Measurements from ENCODE around the gene SMYD3.

DNA sequence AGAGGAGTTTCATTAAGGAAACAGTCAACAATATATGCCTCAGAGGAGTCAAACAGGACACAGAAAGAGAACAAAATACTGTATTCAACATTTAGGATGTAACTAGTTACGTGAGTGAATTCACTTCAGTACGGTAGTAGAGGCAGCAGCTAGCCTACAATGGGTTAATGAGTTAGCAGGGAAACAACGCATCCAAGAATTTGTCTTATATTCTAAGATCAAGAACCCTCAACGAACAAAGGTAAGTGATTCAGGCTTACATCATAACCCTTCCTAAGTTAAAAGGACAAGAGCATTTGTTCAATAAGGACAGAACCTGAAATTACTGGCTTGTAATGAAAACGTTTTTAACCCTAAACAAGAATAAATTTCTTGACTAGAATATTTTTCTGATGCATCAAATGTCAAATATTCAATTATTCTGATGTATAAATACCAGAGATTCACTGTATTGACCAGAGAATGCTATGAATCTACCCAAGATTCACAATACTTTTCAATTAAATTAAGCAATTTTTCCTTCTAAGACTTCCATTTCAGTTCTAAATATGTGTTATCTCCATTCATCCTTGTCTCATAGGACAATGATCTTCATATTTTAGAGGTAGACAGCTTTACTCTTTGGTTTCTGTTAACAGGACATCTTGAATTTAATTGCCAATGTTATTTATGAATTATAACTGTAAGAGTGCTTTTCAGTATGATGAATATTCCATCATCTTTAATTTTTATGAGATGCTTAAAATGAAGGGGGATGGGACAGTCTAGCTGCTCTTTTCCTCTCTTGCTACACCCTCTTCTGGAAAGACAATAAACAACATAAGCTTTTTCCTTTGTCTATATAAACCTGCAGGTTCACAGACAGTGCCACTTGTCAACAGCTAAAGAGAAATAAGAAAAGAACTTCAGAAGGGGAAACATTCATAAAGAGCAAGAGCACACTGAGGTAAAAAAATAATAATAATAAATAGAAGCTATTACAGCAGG lies 209.5 kb downstream of the SMYD3 start:
- TF ChIP-seq POLR2A (conservative IDR thresholded peaks at IDR 0.05) = no peak
- no peak for TF ChIP-seq RBM17 (IDR thresholded peaks at IDR 0.05; ENCODE audit: borderline replicate concordance, low read depth, low read length)
- TF ChIP-seq RCOR1 (IDR thresholded peaks at IDR 0.05; ENCODE audit: borderline replicate concordance in 1 of 2, low read depth in 2 of 2, low read length in 2 of 2) = no peak
- TF ChIP-seq MTA3 (IDR thresholded peaks at IDR 0.05; ENCODE audit: borderline replicate concordance) = no peak
- TF ChIP-seq EP300 (IDR thresholded peaks at IDR 0.05; ENCODE audit: low read length) = no peak
- no peak for TF ChIP-seq ZNF76 (CRISPR knock-in tag; IDR thresholded peaks at IDR 0.05; ENCODE audit: borderline replicate concordance)
- TF ChIP-seq ZNF140 (CRISPR knock-in tag; IDR thresholded peaks at IDR 0.05) = no peak
- TF ChIP-seq KHSRP (IDR thresholded peaks at IDR 0.05) = no peak
- TF ChIP-seq, protein P1, sequence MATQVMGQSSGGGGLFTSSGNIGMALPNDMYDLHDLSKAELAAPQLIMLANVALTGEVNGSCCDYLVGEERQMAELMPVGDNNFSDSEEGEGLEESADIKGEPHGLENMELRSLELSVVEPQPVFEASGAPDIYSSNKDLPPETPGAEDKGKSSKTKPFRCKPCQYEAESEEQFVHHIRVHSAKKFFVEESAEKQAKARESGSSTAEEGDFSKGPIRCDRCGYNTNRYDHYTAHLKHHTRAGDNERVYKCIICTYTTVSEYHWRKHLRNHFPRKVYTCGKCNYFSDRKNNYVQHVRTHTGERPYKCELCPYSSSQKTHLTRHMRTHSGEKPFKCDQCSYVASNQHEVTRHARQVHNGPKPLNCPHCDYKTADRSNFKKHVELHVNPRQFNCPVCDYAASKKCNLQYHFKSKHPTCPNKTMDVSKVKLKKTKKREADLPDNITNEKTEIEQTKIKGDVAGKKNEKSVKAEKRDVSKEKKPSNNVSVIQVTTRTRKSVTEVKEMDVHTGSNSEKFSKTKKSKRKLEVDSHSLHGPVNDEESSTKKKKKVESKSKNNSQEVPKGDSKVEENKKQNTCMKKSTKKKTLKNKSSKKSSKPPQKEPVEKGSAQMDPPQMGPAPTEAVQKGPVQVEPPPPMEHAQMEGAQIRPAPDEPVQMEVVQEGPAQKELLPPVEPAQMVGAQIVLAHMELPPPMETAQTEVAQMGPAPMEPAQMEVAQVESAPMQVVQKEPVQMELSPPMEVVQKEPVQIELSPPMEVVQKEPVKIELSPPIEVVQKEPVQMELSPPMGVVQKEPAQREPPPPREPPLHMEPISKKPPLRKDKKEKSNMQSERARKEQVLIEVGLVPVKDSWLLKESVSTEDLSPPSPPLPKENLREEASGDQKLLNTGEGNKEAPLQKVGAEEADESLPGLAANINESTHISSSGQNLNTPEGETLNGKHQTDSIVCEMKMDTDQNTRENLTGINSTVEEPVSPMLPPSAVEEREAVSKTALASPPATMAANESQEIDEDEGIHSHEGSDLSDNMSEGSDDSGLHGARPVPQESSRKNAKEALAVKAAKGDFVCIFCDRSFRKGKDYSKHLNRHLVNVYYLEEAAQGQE (IDR thresholded peaks at IDR 0.05; ENCODE audit: borderline replicate concordance) = no peak
- TF ChIP-seq, protein P1 (CRISPR knock-in tag; IDR thresholded peaks at IDR 0.05; ENCODE audit: low read depth) = no peak
- TF ChIP-seq CTCF (IDR thresholded peaks at IDR 0.05 in 2 of 3, conservative IDR thresholded peaks at IDR 0.05 in 1 of 3; ENCODE audit: insufficient read depth in 2 of 3, low read depth in 1 of 3, low read length in 3 of 3) = peak in 1 of 3 experiments; percentile 27; a peak in 1 of 6 replicates
- no peak for TF ChIP-seq POLR2H (tag; IDR thresholded peaks at IDR 0.05; ENCODE audit: low read depth)
- TF ChIP-seq LARP7 (IDR thresholded peaks at IDR 0.05) = no peak
- TF ChIP-seq NBN (IDR thresholded peaks at IDR 0.05; ENCODE audit: low read depth) = no peak
- no peak for TF ChIP-seq ZNF717 (CRISPR knock-in tag; IDR thresholded peaks at IDR 0.05)

Measured in K562 (cell line).